Measurements from ENCODE around the gene FAM217B.
A peak's percentile ranks its signal among the peaks of the same experiment; 100 is the strongest.

Gene FAM217B

DNA sequence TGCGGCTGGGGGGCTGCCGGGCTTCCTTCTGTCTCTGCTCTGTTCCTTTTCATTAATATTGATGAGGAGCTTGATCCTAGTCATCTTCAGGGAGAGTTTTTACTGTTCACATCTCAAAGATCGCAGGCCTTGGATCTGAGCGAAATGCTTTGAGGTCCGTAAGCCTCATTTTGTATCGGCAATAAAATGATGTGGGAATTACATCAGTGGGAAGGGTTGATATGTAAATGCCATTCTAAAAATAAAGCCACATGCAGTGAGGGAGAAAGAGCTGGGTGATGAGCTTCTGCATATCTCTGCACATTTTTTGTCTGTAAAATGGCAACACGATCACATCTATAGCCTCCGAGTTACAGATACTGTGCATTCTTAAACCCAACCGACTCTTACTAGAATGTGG is 42.9 kb downstream of the FAM217B start:
- no peak for DNase-seq

DNA sequence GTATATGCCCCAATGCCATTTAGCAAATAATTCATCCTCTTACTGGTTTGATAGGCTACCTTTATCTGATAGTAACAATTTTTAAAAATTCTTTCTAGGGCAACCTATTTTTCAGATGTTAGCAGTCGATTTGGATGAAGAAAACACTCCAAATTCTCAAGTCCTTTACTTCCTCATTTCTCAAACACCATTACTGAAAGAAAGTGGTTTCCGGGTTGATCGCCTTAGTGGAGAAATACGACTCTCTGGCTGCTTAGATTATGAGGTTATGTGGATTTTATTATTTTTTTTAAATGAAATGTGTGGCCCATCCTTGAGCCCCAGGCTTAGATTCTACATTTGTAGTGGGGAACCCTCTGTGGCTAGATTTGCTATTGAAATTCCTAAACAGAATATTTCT is 44.4 kb downstream of the FAM217B start:
- DNase-seq, result no peak

DNA sequence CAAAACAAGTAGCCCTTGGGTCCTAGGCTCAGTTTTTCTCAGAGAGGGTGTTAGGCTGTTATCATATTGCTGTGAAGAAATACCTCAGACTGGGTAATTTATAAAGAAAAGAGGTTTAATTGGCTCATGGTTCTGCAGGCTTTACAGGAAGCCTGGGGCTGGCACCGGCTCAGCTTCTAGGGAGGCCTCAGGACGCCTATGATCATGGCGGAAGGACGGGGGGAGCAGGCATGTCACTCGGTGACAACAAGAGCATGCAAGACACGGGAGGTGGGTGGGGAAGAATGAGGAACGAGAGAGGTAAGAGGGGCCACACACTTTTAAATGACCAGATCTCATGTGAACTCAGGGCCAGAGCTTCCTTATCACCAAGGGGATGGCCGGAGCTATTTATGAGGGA is 45.0 kb downstream of the FAM217B start:
- no peak for DNase-seq

DNA sequence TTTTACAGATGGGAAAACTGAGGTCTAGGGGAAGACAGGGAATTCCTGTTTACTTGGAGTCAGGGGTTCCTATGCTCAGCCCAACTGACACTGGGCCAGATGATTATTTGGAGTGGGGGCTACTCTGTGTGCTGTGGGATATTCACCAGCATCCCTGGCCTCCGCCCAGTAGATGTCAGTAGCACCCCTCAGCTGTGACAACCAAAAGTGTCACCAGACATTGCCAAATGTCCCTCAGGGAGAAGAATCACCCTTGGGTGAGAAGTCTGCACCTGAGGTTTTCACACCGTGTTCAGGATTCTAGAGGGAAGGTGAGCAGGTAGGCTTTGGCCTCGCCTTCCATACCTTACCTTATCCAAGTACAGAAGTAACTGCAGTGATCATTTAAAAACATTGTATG is 45.7 kb downstream of the FAM217B start:
- DNase-seq, result no peak

DNA sequence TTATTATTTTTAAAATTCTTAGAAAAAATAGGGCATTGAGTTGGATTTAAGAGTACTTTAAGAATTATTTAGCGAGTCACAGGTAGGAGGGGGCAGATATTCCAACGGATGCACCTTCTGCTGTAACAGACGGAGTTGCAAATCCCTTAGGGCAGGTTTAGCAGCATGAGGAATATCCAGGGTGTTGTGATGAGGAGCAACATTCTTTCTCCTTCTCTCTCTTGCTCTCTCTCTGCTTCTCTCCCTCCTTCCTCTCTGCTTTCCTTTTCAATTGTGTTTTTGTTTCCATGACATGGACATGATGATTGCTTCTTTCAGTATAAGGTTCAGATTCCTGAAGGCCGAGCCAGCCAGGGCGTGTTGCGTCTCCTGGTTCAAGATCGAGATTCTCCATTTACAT is 46.9 kb downstream of the FAM217B start:
- no peak for DNase-seq

DNA sequence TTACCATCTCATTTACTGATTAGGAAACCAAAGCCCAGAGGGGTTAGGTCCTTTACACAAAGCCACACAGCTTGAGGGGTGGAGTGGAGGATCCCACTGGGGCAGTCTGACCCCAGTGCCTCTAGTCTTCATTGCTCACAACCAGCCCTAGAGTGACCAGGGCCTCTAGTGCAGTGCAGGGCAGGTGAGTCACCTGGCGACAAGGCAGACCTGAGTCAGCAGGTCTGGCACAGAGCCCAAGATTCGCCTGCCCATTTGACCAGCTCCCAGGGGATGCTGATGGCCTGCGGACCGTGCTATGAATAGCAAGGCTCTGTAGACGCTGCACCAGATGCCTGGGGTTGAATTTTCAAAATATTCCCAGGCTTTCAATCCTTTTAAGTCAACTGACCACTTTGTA is 48.0 kb downstream of the FAM217B start:
- no peak for DNase-seq

DNA sequence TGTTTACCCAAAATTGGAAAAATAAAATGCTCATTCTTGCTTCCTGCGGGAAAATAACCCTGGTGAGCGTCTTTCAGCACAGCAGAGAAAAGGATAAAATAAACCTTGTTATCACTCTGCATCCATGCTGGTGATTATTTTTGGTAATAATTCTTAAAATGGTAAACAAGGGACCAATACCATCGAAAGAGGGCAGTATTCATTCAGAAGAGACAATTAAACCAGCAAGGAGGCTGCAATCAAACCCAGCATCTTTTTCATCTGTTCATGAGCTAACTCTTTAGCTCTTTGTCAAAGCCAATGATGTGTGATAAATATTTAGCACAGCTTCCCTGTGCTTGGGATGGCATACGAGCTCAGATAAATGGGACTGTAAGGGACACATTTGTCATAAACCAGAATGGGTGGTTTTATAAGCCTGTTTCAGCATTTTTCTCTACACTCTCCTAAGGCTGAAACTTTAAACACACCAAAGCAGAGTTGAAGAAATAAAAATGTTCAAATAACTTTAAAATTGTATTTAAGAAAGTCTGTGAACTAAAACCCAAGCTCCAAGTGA is 52.4 kb downstream of the FAM217B start:
- DNase-seq, result peak; percentile 35

DNA sequence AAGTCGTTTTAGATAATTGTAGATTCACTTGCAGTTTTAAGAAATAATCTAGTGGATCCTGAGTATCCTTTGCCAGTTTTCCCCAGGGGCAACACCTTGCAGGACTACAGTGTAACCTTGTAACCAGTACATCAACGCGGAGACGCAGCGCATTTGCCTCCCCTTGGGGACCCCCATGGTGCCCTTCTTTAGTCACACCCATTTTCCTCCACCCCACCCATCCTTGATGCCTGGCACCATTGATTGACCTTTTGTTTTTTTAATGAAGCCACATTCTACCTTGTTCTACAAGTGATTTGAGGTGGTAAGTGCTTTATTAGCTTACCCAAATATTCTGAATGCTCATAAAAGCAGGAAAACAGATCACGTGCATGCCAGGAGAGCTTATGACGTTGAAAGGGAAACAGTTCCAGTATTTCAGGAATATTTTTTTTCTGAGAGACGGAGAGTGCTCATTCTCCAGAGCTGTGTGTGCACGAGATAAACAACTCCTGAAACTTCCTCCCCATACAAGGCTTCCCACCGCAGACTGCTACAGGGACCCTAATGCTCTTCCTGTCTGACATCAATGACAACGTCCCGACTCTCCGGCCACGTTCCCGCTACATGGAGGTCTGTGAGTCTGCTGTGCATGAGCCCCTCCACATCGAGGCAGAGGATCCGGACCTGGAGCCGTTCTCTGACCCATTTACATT is 53.7 kb downstream of the FAM217B start:
- DNase-seq, result no peak

DNA sequence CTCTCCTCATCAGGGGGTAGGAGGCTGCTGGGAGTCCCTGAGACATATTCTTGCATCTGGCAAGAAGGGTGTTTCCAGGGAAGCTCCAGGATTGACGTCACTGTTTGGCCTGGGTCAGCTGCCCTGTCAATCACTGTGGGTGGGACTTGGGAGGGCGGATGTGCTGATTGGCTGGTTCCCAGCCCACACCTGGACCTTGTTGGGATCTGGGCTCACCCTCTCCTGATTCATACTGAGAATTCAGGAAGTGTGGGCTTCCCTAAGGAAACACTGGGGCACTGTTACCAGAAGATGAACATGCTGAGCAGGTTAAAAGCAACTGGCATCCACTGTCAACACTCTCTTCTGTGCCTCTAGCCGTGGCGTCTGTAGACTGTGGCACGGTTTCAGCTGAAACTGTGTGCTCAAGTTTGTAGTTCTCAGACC is 54.5 kb downstream of the FAM217B start:
- no peak for DNase-seq

DNA sequence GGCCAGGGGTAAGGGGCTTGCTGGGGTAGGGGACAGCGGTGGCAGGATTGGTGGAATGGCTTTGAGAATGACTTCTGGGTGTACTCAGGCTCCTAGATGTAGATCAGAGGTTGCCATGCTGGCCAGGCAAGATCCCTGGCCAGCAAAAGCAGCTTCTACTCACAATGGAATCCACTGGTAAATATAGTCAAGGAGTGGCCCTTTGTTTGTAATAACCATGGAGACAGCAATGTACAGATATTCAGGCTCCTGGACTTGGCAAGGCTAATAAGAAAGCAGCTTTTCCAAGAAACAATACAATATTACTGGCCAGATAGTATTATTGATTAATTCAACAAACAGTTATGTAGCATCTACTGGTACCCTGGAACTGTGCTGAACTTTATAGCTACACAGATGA is 55.9 kb downstream of the FAM217B start:
- DNase-seq, result no peak

DNA sequence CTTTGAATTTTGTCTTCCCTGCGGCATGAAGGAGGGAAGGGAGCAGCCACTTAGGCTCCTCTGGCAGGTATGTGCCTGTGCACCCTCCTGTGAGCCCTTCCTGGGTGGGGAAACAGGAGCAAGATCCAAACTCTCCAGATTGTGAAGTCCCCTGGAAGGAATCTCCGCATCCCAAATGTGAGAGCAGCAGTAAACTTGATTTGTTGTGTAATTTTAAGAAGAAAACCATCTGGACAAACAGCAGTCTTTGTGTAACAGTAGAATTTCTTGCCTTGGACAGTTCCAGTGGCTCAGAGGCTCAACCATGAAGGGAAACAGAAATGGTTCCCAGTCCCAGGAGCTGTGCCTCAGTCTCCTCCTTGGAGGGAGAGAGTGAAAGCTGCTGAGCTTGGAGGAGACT is 57.7 kb downstream of the FAM217B start:
- DNase-seq, result no peak

Data from NCI-H1417 treated with DMSO at 0.1 percent for 48 hours (cell line).